ENCODE results near the gene BBC3. TPM values are rescaled to one million over a fixed set of nuclear protein-coding genes. Genes with fewer than 3 reads are reported as not detected.

The BBC3 gene
- total RNA-seq, 2 donors from 2014 or later: 19.5 to 21.7 TPM

DNA sequence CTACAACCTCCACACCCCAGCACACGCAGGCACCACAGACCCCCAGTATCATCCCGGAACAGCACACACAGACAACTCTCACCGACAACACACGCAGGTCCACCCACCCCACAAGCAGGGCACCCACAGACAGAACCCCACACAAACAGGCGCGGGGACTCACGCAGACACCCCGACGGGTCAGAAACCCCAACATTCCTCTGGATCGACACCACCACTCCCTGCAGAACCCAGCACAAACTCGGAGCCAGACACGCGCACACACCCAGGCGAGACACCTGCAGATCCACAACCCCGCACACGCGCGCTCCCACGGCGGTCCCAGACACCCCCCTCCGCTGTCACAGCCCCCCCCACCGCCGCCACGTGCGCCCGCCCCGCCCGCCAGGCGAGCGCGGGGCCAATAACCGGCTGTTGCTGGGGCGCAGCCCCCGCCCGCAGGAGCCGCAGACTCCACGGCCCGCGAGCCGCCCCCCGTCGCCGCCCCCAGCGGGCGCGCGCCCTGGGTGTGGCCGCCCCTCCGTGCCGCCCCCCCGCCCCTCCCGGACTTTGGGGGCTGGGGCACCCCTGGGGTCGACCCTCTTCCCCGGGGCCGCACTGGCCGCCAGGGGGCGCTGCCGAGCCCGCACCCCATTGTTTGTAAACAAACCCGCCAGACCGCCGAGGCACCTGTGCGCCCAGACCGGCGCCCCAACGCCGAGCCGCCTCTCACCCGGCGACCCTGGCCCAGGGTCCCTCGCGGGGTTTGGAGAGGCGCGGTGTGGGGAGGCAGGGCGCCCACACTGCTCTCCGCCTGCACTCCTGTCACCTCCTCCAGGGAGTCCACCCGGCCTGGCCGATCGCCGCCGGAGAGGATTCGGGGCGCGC lies 712 bp downstream of the BBC3 start:
- H3K9ac ChIP-seq (ENCODE audit: low read depth in 2 of 2, low read length in 2 of 2): peak overlapping the region; percentile 72 to 99
- peak overlapping the region; percentile 87 for H3K27ac ChIP-seq
- H3K27me3 ChIP-seq: no peaks in the 10 kb centered on the region
- no peaks in the 10 kb centered on the region for H3K9me3 ChIP-seq
- intact Hi-C loops (cut with DNase I): no loop called here
- no peaks in the 10 kb centered on the region for H3K36me3 ChIP-seq
- H3K4me1 ChIP-seq: peaks cover 10% of the 10 kb centered on the region
- TF ChIP-seq, protein P1, sequence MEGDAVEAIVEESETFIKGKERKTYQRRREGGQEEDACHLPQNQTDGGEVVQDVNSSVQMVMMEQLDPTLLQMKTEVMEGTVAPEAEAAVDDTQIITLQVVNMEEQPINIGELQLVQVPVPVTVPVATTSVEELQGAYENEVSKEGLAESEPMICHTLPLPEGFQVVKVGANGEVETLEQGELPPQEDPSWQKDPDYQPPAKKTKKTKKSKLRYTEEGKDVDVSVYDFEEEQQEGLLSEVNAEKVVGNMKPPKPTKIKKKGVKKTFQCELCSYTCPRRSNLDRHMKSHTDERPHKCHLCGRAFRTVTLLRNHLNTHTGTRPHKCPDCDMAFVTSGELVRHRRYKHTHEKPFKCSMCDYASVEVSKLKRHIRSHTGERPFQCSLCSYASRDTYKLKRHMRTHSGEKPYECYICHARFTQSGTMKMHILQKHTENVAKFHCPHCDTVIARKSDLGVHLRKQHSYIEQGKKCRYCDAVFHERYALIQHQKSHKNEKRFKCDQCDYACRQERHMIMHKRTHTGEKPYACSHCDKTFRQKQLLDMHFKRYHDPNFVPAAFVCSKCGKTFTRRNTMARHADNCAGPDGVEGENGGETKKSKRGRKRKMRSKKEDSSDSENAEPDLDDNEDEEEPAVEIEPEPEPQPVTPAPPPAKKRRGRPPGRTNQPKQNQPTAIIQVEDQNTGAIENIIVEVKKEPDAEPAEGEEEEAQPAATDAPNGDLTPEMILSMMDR (IDR thresholded peaks at IDR 0.05): peak; percentile 71
- DNase-seq: peak; percentile 85
- H3K4me3 ChIP-seq: peak overlapping the region; percentile 95

DNA sequence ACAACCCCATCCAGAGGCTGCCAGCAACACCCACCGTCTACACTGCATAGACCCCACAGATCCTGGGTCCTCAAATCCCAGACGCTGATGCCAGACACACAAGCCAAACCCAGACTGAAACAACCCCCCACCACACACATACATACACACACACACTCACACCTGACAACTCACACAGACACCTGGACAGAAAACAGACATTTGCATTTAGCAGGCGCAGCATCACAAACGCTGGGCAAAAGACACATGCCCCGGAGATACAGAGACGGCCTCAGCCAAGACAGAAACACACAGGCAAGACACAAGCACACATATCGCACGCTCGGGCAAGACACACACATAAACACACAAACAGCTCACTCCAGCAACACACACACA lies 1.3 kb downstream of the BBC3 start:
- H3K4me1 ChIP-seq: peaks cover 10% of the 10 kb centered on the region
- H3K9ac ChIP-seq (ENCODE audit: low read depth in 2 of 2, low read length in 2 of 2): peak overlapping the region; percentile 72 to 99
- no peaks in the 10 kb centered on the region for H3K27me3 ChIP-seq
- H3K4me3 ChIP-seq: peak overlapping the region; percentile 95
- H3K27ac ChIP-seq: no peak overlapping the region
- DNase-seq: peak; percentile 59
- intact Hi-C loops (cut with DNase I): no loop called here
- TF ChIP-seq, protein P1 (IDR thresholded peaks at IDR 0.05): no peak
- no peaks in the 10 kb centered on the region for H3K36me3 ChIP-seq
- no peaks in the 10 kb centered on the region for H3K9me3 ChIP-seq

DNA sequence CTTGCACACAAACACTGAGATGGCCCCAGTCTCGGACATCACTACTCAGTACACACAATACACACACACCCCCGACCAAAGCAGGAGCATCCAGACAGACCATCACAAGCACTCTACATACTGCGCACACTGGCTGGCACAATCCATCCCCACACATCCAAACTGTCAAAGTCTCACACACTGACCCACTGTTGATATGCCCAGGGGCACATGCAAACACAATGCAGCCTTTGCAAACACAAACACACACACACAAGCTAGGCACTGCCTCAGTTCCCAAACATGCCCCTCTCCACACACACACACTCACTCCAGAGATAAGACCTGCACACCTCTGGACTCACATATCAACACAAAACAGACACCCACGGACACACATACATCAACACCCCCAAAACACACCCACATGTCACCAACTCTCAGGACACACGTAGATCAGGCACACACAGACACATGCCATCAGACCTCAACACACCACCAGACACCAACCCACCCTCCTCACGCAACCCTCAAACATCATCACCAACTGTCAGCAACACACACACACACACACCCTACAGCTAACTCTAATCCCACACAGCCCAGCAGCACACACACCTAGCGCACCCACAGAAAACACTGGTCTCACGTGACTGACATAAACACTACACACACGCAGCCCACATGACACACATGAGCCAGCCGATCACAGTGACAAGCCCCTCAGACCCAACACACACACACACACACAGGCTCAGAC lies 1.9 kb downstream of the BBC3 start:
- Histone ChIP-seq H3K9me3 (no peaks in the 10 kb centered on the region), H3K36me3 (no peaks in the 10 kb centered on the region), H3K27me3 (no peaks in the 10 kb centered on the region), H3K4me3 (peak overlapping the region; percentile 95), H3K9ac (ENCODE audit: low read depth in 2 of 2, low read length in 2 of 2) (peak overlapping the region; percentile 94 to 99), H3K27ac (peak overlapping the region; percentile 97), H3K4me1 (peaks cover 10% of the 10 kb centered on the region)
- DNase-seq: peak; percentile 58
- TF ChIP-seq, protein P1 (IDR thresholded peaks at IDR 0.05): no peak
- intact Hi-C loops (cut with DNase I): no loop called here

DNA sequence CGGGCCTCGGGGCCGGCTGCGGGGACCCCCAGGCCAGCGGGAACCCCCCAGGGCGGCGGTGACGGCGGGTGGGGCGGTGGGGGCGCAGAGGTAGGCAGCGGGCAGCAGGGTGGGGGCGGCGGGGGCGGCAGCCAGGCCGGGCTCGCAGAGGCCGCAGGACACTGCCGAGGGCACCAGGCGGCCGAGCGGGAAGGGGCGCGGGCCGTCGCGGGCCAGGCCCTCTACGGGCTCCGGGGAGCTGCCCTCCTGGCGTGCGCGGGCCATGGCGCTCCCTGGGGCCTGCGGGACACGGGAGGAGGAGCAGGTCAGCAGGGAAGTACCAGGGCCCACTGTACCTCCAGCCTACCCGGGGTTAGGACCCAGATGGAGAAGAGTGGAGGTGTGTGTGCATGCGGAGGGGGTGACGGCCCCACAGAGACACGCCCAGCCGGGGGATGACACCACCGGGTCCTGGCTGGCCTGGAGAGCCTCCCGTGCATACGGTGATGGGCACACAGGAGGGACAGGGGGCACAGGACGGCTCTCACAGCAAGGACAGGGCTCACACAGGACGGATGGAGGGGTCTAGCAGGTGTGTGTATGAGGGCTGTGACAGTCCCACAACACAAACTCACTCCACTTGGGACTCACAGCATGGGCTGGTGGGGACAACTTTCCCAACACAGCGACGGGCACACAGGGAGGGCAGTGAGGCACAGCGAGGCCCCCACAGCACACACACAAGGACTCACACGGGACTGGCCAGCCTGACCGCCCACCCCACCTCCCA lies 2.6 kb downstream of the BBC3 start:
- H3K36me3 ChIP-seq: no peaks in the 10 kb centered on the region
- no peaks in the 10 kb centered on the region for H3K9me3 ChIP-seq
- intact Hi-C loops (cut with DNase I): no loop called here
- TF ChIP-seq, protein P1 (IDR thresholded peaks at IDR 0.05): no peak
- H3K27me3 ChIP-seq: no peaks in the 10 kb centered on the region
- peaks cover 10% of the 10 kb centered on the region for H3K4me1 ChIP-seq
- H3K9ac ChIP-seq (ENCODE audit: low read depth in 2 of 2, low read length in 2 of 2): peak overlapping the region; percentile 94 to 99
- peak overlapping the region; percentile 34 for H3K4me3 ChIP-seq
- DNase-seq: peak; percentile 51
- H3K27ac ChIP-seq: peak overlapping the region; percentile 97

Measured in colonic mucosa (tissue), 4 donors.